Measurements from ENCODE around the gene TSPAN9.

DNA sequence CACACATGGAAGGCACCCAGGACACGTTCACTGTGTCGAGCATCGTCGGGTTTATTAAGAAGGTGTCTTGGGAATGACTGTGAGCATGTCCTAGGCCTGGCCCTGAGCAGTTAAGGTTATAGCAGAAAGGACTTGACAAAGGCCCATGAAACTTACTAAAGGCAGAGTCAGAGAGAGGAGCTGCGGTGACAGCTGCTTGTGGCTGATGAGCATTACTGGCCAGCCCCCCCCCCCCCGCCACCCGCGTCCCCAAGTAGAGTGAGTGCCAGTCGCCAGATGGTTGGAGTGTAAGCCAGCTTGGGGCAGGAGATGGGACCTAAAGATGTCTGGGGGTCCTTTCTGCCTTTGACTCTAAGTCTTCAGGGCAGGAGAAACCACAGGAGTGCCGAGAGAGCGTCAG is 169.9 kb downstream of the TSPAN9 start:
- TF ChIP-seq, protein P1, sequence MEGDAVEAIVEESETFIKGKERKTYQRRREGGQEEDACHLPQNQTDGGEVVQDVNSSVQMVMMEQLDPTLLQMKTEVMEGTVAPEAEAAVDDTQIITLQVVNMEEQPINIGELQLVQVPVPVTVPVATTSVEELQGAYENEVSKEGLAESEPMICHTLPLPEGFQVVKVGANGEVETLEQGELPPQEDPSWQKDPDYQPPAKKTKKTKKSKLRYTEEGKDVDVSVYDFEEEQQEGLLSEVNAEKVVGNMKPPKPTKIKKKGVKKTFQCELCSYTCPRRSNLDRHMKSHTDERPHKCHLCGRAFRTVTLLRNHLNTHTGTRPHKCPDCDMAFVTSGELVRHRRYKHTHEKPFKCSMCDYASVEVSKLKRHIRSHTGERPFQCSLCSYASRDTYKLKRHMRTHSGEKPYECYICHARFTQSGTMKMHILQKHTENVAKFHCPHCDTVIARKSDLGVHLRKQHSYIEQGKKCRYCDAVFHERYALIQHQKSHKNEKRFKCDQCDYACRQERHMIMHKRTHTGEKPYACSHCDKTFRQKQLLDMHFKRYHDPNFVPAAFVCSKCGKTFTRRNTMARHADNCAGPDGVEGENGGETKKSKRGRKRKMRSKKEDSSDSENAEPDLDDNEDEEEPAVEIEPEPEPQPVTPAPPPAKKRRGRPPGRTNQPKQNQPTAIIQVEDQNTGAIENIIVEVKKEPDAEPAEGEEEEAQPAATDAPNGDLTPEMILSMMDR (IDR thresholded peaks at IDR 0.05), result no peak
- no peak for TF ChIP-seq POLR2A (IDR thresholded peaks at IDR 0.05)

All from suprapubic skin (tissue), 3 donors.